Sigmoid colon (tissue), 7 donors: ENCODE measurements around the gene REPS1. TPM values are rescaled to one million over a fixed set of nuclear protein-coding genes. Genes with fewer than 3 reads are reported as not detected.
A peak's percentile ranks its signal among the peaks of the same experiment; 100 is the strongest.

ENCODE experiments used
- DNase-seq: peaks from one replicate; pipeline ENCODE4 v3.0.0-alpha.2; 2019
- H3K27ac ChIP-seq, 4 donors: fragments of 200-600 bp; sonication (generic); one replicate each; pipeline ENCODE4 v1.5.1; 2016 to 2019; ENCODE audit warnings: mild to moderate bottlenecking in 1 of 4
- H3K27me3 ChIP-seq, 3 donors: fragments of 200-600 bp; sonication (generic); one replicate each; pipeline ENCODE4 v1.5.1; 2019; ENCODE audit warnings: mild to moderate bottlenecking in 1 of 3
- H3K36me3 ChIP-seq, 4 donors: fragments of 200-600 bp; sonication (generic); one replicate each; pipeline ENCODE4 v1.5.1; 2016 to 2019
- H3K4me1 ChIP-seq, 4 donors: fragments of 200-600 bp; sonication (generic); one replicate each; pipeline ENCODE4 v1.5.1; 2017 to 2019
- H3K4me3 ChIP-seq, 4 donors: fragments of 200-600 bp; sonication (generic); one replicate each; pipeline ENCODE4 v1.5.1; 2017 to 2019; ENCODE audit warnings: mild to moderate bottlenecking in 2 of 4, moderate library complexity in 1 of 4
- H3K9me3 ChIP-seq, 4 donors: fragments of 200-600 bp in 3 of 4; sonication (generic) in 3 of 4; one replicate each; pipeline versions ENCODE4 v1.5.1 to v1.6.1; 2013 to 2019
- CTCF ChIP-seq, 4 experiments: fragments of 450-650 bp in 3 of 4; fragments of 200-600 bp in 1 of 4; IDR thresholded peaks; one replicate each; pipeline ENCODE4 v1.5.1; 2016 to 2019; ENCODE audit warnings: antibody characterized with exemption in 4 of 4, mild to moderate bottlenecking in 3 of 4, moderate library complexity in 2 of 4
- EP300 ChIP-seq, 4 donors: sonication (generic); formaldehyde crosslinking; IDR thresholded peaks; one replicate each; pipeline ENCODE4 v1.6.1; 2017; ENCODE audit warnings: antibody characterized with exemption in 4 of 4
- POLR2A ChIP-seq, 2 donors: fragments of 450-650 bp; IDR thresholded peaks; one replicate each; pipeline ENCODE4 v1.6.1; 2016; ENCODE audit warnings: antibody characterized with exemption in 2 of 2, mild to moderate bottlenecking in 2 of 2, moderate library complexity in 2 of 2
- POLR2AphosphoS5 ChIP-seq, 4 donors: sonication (generic); formaldehyde crosslinking; IDR thresholded peaks; one replicate each; pipeline ENCODE4 v1.6.1; 2017; ENCODE audit warnings: antibody characterized with exemption in 4 of 4
- WGBS, 2 donors: extraction: QIAGEN DNeasy Blood & Tissue Kit; methylation state at CpG; one replicate each; pipeline ENCODE4 v1.1.7; 2013; 5-methylcytosine and 5-hydroxymethylcytosine counted together
- intact Hi-C: fragments of 100-400 bp; cut with DNase I; formaldehyde crosslinking; loops from one replicate; pipeline ENCODE4 v1.15.1; 2023
- polyA plus RNA-seq, 3 donors: library from polyadenylated mRNA; stranded (reverse); fragments of 200-250 nt; gene quantifications; one replicate each; pipeline ENCODE4 v1.2.3, GENCODE V29; 2013
- total RNA-seq, 4 donors: library from RNA; depleted of rRNA; stranded (reverse); fragments of >200 nt; gene quantifications; one replicate each; pipeline ENCODE4 v1.1.0, GENCODE V29; 2016
- donor health status: healthy with polysubstance abuse.
- donor health status: Bipolar disorder and iron deficiency.
- donor health status: healthy.

The REPS1 gene
- total and polyA plus RNA-seq, 7 donors = 12.6 to 53.7 (median 26.3) TPM

DNA sequence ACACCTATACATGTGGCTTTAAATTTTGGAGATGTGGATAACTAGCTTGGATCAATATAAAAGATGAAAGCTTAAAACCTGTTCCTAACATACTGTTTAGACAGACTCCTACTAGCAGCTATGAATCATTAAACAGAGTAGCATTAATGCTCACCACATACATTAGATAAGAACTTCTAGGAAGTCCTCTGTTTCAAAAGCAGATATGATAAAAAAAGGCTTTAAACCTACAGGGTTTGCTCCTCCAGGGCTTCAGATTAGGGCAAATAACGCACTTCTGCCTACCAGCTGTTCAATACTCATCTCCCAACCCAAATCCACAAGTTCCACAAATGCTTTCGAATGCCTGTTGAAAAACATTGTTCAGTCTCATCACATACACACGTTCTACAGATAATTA lies 1.5 kb downstream of the REPS1 start:
- Histone ChIP-seq H3K9me3 (no peaks in the 10 kb centered on the region), H3K36me3 (no peaks in the 10 kb centered on the region), H3K27me3 (no peaks in the 10 kb centered on the region), H3K4me3 (peak overlapping the region; percentile 88 to 98 (median 94)), H3K4me1 (peaks cover 0 to 54% (median 41%) of the 10 kb centered on the region in 4 donors), H3K27ac (peak overlapping the region; percentile 88 to 91 (median 88))
- no peak for DNase-seq
- intact Hi-C loops = loop anchor here (5.0 to 10.0 kb wide), 2 partner anchors 146 to 582 kb away; partner anchors contain the start of gene HEBP2
- 1 to 6% methylated on average over 3 of the region's 3 CpGs for WGBS, 2 donors
- TF ChIP-seq EP300 (IDR thresholded peaks at IDR 0.05) = no peak
- TF ChIP-seq POLR2AphosphoS5 (IDR thresholded peaks at IDR 0.05) = no peak
- TF ChIP-seq POLR2A (IDR thresholded peaks at IDR 0.05) = no peak
- TF ChIP-seq CTCF (IDR thresholded peaks at IDR 0.05) = no peak

- DNase-seq = no peak
- TF ChIP-seq POLR2AphosphoS5 (IDR thresholded peaks at IDR 0.05) = no peak
- TF ChIP-seq CTCF (IDR thresholded peaks at IDR 0.05) = no peak
- no peak for TF ChIP-seq EP300 (IDR thresholded peaks at IDR 0.05)
- TF ChIP-seq POLR2A (IDR thresholded peaks at IDR 0.05) = no peak
- Histone ChIP-seq H3K4me3 (no peak overlapping the region), H3K9me3 (no peaks in the 10 kb centered on the region), H3K36me3 (no peaks in the 10 kb centered on the region), H3K4me1 (peaks cover 0 to 50% (median 34%) of the 10 kb centered on the region in 4 donors), H3K27ac (no peak overlapping the region), H3K27me3 (no peaks in the 10 kb centered on the region)
- intact Hi-C loops = loop anchor here (10.0 kb wide), 1 partner anchor 577 kb away; the partner anchor contains the start of gene HEBP2
- 72 to 78% methylated on average over 2 of the region's 2 CpGs for WGBS, 2 donors
These were observed 6.6 kb downstream of the REPS1 start for GRCh38 chr6:138981416-138981815.

- H3K36me3 ChIP-seq = no peaks in the 10 kb centered on the region
- intact Hi-C loops = loop anchor here (10.0 kb wide), 1 partner anchor 575 kb away; the partner anchor contains the start of gene HEBP2
- peaks cover 0 to 39% (median 24%) of the 10 kb centered on the region in 4 donors for H3K4me1 ChIP-seq
- TF ChIP-seq CTCF (IDR thresholded peaks at IDR 0.05) = no peak
- TF ChIP-seq POLR2AphosphoS5 (IDR thresholded peaks at IDR 0.05) = no peak
- TF ChIP-seq EP300 (IDR thresholded peaks at IDR 0.05) = no peak
- no peak for TF ChIP-seq POLR2A (IDR thresholded peaks at IDR 0.05)
- H3K27ac ChIP-seq = no peak overlapping the region
- DNase-seq = no peak
- H3K9me3 ChIP-seq = no peaks in the 10 kb centered on the region
- WGBS, 2 donors = 92 to 94% methylated on average over 5 of the region's 5 CpGs
- no peak overlapping the region for H3K4me3 ChIP-seq
- no peaks in the 10 kb centered on the region for H3K27me3 ChIP-seq
These were observed 8.0 kb downstream of the REPS1 start for GRCh38 chr6:138979813-138980668.

GRCh38 chr6:138979365-138979764 lies 8.7 kb downstream of the REPS1 start:
- Histone ChIP-seq H3K36me3 (no peaks in the 10 kb centered on the region), H3K27me3 (no peaks in the 10 kb centered on the region), H3K4me3 (no peak overlapping the region), H3K9me3 (no peaks in the 10 kb centered on the region), H3K27ac (no peak overlapping the region), H3K4me1 (peaks cover 0 to 33% (median 22%) of the 10 kb centered on the region in 4 donors)
- intact Hi-C loops = no loop called here
- no peak for DNase-seq
- WGBS, 2 donors = 92 to 93% methylated on average over 2 of the region's 2 CpGs
- TF ChIP-seq POLR2A (IDR thresholded peaks at IDR 0.05) = no peak
- TF ChIP-seq POLR2AphosphoS5 (IDR thresholded peaks at IDR 0.05) = no peak
- TF ChIP-seq EP300 (IDR thresholded peaks at IDR 0.05) = no peak
- no peak for TF ChIP-seq CTCF (IDR thresholded peaks at IDR 0.05)
